CD4-positive, alpha-beta T cell treated with Interleukin-2 at 100 ng/mL for 4 hours (primary cell): ENCODE results near the gene ZNF12.
"Not testable (repeated sequence)": the region's sequence is repeated elsewhere in the genome, so short reads cannot be mapped to it uniquely, and the experiment has no call there.

Experiments used
- DNase-seq: peaks from one replicate; pipeline ENCODE4 v3.0.0-alpha.2; 2020; ENCODE audit warnings: low spot score

The ZNF12 gene

DNA sequence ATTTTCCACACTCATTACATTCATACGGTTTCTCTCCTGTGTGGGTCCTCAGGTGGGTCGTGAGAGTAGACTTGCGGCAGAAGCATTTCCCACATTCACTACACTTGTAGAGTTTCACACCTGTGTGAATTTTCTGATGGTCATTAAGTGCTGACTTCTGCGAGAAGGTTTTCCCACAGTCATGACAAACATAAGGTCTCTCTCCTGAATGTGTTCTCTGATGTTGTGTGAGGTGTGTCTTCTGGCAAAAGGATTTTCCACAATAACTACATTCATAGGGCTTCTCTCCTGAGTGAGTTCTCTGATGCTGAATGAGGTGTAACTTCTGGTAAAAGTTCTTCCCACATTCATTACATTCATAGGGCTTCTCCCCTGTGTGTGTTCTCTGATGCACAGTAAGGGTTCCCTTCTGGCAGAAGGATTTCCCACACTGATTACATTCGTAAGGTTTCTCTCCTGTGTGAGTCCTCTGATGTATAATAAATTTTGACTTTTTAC is 15.1 kb downstream of the ZNF12 start:
- no peak for DNase-seq

GRCh38 chr7:6691103-6691502 is 15.6 kb downstream of the ZNF12 start:
- DNase-seq: no peak

DNA sequence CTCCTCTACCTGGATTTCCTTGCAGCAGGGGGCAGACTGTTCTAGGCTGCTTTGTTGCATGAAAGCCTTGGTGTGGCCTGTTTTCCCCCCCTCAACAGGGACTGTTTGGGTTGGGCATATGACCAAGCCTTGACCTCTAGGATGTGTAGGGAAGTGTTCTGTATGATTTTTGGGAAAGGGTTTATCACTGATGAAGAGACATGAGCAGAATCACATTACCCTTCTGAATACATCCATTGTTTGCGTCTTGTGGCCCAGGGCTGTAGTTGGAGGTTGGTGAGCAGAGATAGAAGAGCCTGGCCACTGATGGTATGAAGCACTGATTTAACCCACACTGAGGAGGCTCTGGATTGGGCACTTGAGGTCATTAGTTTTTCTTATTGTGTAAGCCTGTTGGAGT is 26.6 kb downstream of the ZNF12 start:
- DNase-seq: no peak

DNA sequence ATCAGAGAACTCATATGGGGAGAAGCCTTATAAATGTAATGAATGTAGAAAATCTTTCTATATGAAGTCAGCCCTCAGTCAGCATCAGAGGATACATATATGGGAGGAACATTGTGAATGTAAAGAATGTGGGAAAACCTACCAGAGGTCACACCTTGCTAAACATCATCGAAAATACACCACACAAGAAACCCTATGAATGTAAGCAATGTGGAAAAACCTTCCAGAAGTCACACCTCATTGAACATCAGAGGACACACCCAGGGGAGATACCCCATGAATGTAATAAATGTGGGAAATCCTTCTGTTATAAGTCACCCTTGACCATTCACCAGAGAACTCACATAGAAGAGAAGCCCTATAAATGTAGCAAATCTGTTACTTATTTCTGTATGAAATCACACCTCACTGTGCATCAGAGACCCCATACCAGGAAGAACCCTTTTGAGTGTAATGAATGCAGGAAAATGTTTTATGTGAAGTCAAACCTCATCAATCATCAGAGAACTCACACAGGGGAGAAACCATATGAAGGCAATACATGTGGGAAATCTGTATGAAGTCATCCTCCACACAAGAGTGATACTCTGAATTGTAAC is 30.8 kb downstream of the ZNF12 start:
- DNase-seq: no peak

DNA sequence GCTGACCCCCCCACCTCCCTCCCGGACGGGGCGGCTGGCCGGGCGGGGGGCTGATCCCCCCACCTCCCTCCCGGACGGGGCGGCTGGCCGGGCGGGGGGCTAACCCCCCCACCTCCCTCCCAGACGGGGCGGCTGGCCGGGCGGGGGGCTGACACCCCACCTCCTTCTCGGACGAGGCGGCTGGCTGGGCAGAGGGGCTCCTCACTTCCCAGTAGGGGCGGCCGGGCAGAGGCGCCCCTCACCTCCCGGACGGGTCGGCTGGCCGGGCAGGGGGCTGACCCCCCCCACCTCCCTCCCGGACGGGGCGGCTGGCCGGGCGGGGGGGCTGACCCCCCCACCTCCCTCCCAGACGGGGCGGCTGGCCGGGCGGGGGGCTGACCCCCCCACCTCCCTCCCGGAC is 35.9 kb downstream of the ZNF12 start:
- DNase-seq: not testable (repeated sequence)

DNA sequence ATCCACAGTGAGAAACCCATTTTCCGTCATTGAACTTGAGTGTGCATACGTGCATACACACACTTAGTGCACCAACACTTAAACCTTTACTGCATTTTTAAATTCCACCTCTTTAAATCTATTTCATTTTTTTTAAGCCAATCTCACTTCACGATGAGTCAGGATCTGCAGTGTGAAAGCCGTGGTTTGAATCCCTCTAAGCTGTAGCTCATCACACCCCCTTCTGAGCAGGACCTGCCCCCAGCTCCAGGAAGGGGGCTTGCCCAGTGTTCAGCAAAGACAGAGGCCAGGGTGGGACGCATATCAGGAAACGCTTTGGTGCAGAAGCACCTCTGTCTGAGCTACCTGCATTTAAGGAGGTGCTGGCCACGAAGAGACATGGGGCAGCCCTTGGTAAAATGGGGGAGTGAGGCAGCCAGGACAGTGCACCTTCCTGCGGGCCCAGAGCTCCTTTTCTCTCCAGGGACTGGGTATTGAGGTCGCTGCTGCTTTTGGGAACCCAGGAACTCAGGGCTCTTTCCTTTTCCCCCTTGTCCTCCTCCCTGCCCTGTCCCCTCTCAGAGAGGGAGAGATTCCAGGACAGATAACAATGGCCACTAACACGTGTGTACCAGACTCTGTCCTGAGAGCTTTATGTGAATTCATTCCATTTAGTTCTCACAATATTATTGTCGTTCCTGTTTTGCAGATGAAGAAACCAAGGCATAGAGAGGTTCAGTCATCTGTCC is 48.0 kb downstream of the ZNF12 start:
- no peak for DNase-seq

- no peak for DNase-seq
Observed at GRCh38 chr7:6656413-6656812, 50.3 kb downstream of the ZNF12 start.

- no peak for DNase-seq
Observed at GRCh38 chr7:6655636-6656385, 50.9 kb downstream of the ZNF12 start.

DNA sequence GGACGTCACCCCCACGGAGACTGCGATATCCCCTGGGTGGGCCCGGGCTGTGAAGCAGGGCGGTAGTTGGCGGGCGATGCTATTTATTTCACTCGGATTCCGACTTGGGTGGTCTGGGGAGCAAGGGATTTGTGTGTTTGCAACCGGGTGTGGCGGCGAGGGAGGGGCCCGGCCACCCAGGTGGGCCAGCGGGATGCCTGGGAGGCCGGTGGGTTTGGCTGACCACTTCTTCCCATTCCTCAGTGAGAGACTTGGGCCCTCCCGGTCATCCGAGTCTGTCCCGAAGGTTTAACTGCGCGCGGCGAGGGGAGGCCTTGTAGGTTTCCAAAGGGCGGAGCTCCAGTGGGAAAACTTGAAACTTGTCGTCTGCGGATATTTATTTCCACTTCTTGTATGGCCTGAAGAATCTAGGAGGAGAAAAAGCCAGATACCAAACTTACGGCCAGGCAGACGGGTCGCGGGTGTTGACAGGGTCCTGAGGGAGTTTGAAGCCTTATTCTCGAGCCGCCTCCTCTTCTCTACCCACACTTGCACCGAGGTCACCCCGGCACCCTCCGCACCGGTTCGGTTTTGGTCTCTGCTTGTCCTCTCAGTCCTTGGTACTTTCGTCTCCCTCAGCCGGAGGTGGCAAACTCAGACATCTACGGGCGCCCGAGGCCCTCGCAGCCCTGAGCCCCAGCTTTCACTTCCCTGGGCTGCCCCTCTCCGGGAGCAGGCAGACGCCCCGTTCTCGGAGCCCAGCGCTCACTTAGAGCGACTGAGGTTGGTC is 51.7 kb downstream of the ZNF12 start:
- DNase-seq: no peak

- no peak for DNase-seq
Observed at GRCh38 chr7:6654113-6654841, 52.5 kb downstream of the ZNF12 start.

DNA sequence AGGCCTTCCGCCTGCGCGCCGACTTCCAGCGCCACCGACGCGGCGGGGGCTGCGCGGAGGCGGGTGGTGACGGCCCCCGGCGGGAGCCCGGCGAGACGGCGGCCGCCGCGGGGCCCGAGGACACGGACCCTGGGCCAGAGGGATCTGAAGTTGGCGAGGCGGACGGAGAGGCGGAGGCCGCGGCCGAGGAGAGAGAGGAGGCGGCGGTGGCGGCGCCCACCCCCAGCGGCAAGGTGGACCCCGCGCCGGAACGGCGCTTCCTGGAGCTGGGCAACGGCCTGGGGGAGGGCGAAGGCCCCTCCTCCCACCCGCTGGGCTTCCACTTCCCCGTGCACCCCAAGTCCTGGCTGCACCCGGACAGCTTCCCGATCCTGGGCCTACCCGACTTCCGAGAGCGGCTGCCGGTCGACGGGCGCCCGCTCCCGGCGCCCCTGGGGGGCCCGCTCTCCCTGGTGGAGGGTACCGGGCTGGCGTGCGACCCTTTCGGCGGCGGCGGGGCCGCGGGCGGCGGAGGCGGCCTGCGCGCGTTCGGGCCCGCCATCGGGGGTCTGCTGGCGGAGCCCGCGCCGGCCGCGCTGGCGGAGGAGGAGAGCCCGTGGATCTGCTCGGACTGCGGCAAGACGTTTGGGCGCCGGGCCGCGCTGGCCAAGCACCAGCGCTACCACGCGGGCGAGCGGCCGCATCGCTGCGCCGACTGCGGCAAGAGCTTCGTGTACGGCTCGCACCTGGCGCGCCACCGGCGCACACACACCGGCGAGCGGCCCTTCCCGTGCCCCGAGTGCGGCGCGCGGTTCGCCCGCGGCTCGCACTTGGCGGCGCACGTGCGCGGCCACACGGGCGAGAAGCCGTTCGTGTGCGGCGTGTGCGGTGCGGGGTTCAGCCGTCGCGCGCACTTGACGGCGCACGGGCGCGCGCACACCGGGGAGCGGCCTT is 53.4 kb downstream of the ZNF12 start:
- no peak for DNase-seq

- no peak for DNase-seq
Observed at GRCh38 chr7:6652446-6653011, 54.2 kb downstream of the ZNF12 start.

GRCh38 chr7:6651851-6652445 is 54.8 kb downstream of the ZNF12 start:
- DNase-seq: no peak

DNA sequence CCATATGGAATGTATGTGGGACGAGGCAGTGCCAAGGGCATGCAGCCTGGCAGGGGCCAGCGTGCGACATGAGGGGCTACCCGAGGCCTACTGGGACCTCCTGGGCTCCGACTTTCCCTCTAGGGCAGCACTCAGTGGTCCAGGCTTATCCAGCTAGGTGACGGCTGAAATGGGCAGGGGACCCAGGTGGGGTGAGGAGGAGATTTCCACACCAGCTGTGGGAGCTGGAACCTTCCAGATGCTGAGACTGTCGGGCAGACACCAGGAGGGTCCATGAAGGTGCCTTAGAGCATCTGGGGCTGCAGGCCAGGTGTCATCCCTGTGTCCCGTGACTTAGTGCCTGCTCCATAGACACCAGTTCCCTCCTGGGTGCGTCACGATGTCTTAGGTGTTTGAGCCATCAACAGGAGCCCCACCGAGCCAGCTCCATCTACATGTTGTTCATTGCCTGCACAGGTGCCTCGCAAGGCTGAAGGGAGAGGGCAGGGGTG is 56.2 kb downstream of the ZNF12 start:
- DNase-seq: no peak

DNA sequence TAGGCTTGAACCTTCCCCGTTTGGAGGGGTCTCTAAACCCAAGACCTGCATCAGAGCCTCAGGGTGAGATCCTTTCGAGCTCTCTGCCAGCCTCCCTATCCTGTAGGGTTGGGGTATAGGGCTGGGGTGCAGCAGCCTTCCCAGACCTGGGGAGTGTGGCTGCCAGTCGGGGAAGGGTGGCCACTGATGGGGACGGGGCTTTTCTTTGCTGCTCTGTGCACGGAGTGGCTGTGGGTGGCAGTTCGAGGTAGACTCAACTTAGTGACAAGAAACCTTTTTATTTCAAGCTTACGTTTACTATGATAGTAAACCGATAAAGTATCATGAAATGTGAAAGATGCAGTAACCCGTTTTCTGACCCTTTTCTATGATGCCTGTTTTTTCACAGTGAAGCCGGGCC is 56.7 kb downstream of the ZNF12 start:
- no peak for DNase-seq

DNA sequence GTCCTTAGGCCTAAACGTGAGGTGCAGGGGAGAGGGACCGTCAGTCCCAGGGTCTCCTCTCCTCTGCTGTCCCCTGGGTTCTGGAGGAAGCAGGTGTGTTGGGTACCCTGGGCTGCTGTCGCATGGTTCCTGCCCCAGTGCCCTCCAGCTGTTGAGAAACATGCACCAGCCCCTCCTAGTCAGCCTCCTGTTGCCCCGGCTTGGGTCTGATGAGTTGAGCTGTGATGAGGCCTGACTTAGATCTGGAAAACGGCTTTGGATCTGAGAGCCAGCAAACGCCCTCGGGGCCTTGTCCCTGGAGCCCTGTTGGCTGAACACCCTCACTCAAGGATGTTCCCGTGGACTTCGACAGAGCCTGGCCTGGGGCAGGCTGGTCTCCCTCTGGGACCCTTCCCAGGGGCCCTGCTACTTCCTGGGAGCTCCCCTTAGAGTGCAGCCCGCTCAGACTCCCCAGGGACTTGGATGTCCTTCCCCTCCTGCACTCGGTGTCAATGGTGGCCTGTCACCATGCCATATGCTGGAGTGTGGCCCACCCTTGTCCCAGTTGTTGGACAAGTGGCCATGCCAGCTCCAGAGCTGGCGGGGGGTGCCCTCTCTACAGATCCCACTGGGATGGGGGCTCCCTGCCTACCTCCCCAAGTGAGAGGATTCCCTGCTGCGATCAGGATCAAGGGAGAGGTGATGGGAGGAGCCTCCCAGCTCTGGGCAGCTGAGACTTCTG is 57.3 kb downstream of the ZNF12 start:
- no peak for DNase-seq

- no peak for DNase-seq
Observed at GRCh38 chr7:6648815-6649104, 58.0 kb downstream of the ZNF12 start.

DNA sequence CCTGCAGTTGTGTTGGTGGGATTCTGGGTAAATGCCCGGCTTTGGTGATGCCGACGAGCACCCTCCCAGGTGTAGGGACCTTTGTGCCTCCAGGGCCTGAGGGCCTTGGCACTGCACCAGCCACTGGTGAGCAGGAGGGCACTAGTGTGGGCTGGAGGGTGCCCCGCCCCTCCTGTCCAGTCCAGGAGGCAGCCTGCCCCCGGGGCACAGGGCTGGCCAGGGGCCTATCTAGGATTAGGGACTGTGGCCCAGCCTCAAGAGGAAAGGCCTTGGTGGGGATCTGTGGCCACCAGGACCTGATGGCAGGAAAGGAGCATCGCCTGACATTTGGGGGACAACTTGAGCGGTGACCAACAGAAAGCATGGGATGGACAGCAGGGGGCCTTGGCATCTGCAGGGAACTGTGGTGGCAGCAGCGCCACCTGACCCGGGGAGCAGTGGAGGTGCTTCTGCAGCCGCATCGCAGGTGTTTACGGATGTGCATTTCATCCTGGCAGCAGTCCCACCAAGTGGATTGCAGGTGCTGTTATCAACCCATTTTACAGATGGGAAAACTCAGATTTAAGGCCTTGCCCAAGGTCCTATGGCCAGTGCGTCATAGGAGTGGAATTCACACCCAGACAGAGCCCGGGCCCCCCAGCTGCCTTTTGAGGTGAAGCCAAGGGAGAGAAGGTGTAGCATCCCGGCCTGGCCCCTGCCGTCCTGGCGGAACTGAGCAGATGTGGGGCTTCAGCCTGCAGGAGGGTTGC is 58.5 kb downstream of the ZNF12 start:
- DNase-seq: no peak
